ENCODE results near the gene VWC2L.

VWC2L gene

GRCh38 chr2:214382229-214382628, 28.6 kb upstream of the VWC2L start:
- Histone ChIP-seq H3K27me3 (ENCODE audit: control insufficient read depth, low read length) (no peaks in the 10 kb centered on the region), H3K9me2 (replicated peaks; ENCODE audit: control insufficient read depth, low read length) (no peaks in the 10 kb centered on the region), H3K4me3 (ENCODE audit: low read length) (no peak overlapping the region), H3F3A (ENCODE audit: control insufficient read depth, insufficient read depth) (no peaks in the 10 kb centered on the region), H3K9me3 (ENCODE audit: control insufficient read depth, insufficient read depth, low read length) (no peaks in the 10 kb centered on the region), H4K20me1 (ENCODE audit: control insufficient read depth, insufficient read depth, low read depth, low read length) (no peaks in the 10 kb centered on the region), H3K36me3 (ENCODE audit: control insufficient read depth, low read length) (no peaks in the 10 kb centered on the region), H3K4me2 (ENCODE audit: low read length) (no peak overlapping the region), H3K27ac (ENCODE audit: low read depth, low read length) (no peak overlapping the region), H3K79me2 (ENCODE audit: control insufficient read depth, low read length) (no peaks in the 10 kb centered on the region), H3K4me1 (ENCODE audit: control insufficient read depth, low read length) (no peaks in the 10 kb centered on the region)
- TF ChIP-seq EZH2phosphoT487 (IDR thresholded peaks at IDR 0.05; ENCODE audit: borderline replicate concordance, low read length): no peak
- TF ChIP-seq CTCF (IDR thresholded peaks at IDR 0.05; ENCODE audit: low read depth, low read length, poor library complexity, severe bottlenecking): no peak

GRCh38 chr2:214386720-214387119, 24.1 kb upstream of the VWC2L start:
- Histone ChIP-seq H3K4me1 (ENCODE audit: control insufficient read depth, low read length) (no peaks in the 10 kb centered on the region), H3K36me3 (ENCODE audit: control insufficient read depth, low read length) (no peaks in the 10 kb centered on the region), H3K4me2 (ENCODE audit: low read length) (no peak overlapping the region), H3K4me3 (ENCODE audit: low read length) (no peak overlapping the region), H3F3A (ENCODE audit: control insufficient read depth, insufficient read depth) (no peaks in the 10 kb centered on the region), H4K20me1 (ENCODE audit: control insufficient read depth, insufficient read depth, low read depth, low read length) (no peaks in the 10 kb centered on the region), H3K9me3 (ENCODE audit: control insufficient read depth, insufficient read depth, low read length) (no peaks in the 10 kb centered on the region), H3K27ac (ENCODE audit: low read depth, low read length) (no peak overlapping the region), H3K27me3 (ENCODE audit: control insufficient read depth, low read length) (no peaks in the 10 kb centered on the region), H3K79me2 (ENCODE audit: control insufficient read depth, low read length) (no peaks in the 10 kb centered on the region), H3K9me2 (replicated peaks; ENCODE audit: control insufficient read depth, low read length) (no peaks in the 10 kb centered on the region)
- TF ChIP-seq CTCF (IDR thresholded peaks at IDR 0.05; ENCODE audit: low read depth, low read length, poor library complexity, severe bottlenecking) (no peak), EZH2phosphoT487 (IDR thresholded peaks at IDR 0.05; ENCODE audit: borderline replicate concordance, low read length) (no peak)

GRCh38 chr2:214389334-214389733, 21.5 kb upstream of the VWC2L start:
- no peak overlapping the region for H3K4me3 ChIP-seq (ENCODE audit: low read length)
- no peaks in the 10 kb centered on the region for H3F3A ChIP-seq (ENCODE audit: control insufficient read depth, insufficient read depth)
- no peaks in the 10 kb centered on the region for H3K4me1 ChIP-seq (ENCODE audit: control insufficient read depth, low read length)
- H3K9me2 ChIP-seq (replicated peaks; ENCODE audit: control insufficient read depth, low read length): no peaks in the 10 kb centered on the region
- H3K9me3 ChIP-seq (ENCODE audit: control insufficient read depth, insufficient read depth, low read length): no peaks in the 10 kb centered on the region
- no peak overlapping the region for H3K4me2 ChIP-seq (ENCODE audit: low read length)
- H3K27ac ChIP-seq (ENCODE audit: low read depth, low read length): no peak overlapping the region
- no peaks in the 10 kb centered on the region for H3K79me2 ChIP-seq (ENCODE audit: control insufficient read depth, low read length)
- H3K36me3 ChIP-seq (ENCODE audit: control insufficient read depth, low read length): no peaks in the 10 kb centered on the region
- TF ChIP-seq EZH2phosphoT487 (IDR thresholded peaks at IDR 0.05; ENCODE audit: borderline replicate concordance, low read length) (no peak), CTCF (IDR thresholded peaks at IDR 0.05; ENCODE audit: low read depth, low read length, poor library complexity, severe bottlenecking) (no peak)
- H4K20me1 ChIP-seq (ENCODE audit: control insufficient read depth, insufficient read depth, low read depth, low read length): no peaks in the 10 kb centered on the region
- no peaks in the 10 kb centered on the region for H3K27me3 ChIP-seq (ENCODE audit: control insufficient read depth, low read length)

GRCh38 chr2:214393796-214394195, 17.1 kb upstream of the VWC2L start:
- no peak overlapping the region for H3K4me2 ChIP-seq (ENCODE audit: low read length)
- no peaks in the 10 kb centered on the region for H3F3A ChIP-seq (ENCODE audit: control insufficient read depth, insufficient read depth)
- no peaks in the 10 kb centered on the region for H3K79me2 ChIP-seq (ENCODE audit: control insufficient read depth, low read length)
- no peak overlapping the region for H3K4me3 ChIP-seq (ENCODE audit: low read length)
- no peaks in the 10 kb centered on the region for H3K4me1 ChIP-seq (ENCODE audit: control insufficient read depth, low read length)
- TF ChIP-seq EZH2phosphoT487 (IDR thresholded peaks at IDR 0.05; ENCODE audit: borderline replicate concordance, low read length): no peak
- no peak for TF ChIP-seq CTCF (IDR thresholded peaks at IDR 0.05; ENCODE audit: low read depth, low read length, poor library complexity, severe bottlenecking)
- H3K9me2 ChIP-seq (replicated peaks; ENCODE audit: control insufficient read depth, low read length): no peaks in the 10 kb centered on the region
- no peaks in the 10 kb centered on the region for H4K20me1 ChIP-seq (ENCODE audit: control insufficient read depth, insufficient read depth, low read depth, low read length)
- no peaks in the 10 kb centered on the region for H3K36me3 ChIP-seq (ENCODE audit: control insufficient read depth, low read length)
- H3K27ac ChIP-seq (ENCODE audit: low read depth, low read length): no peak overlapping the region
- H3K9me3 ChIP-seq (ENCODE audit: control insufficient read depth, insufficient read depth, low read length): no peaks in the 10 kb centered on the region
- no peaks in the 10 kb centered on the region for H3K27me3 ChIP-seq (ENCODE audit: control insufficient read depth, low read length)
